OCI-LY3 (cell line): Measurements from ENCODE around the gene INS.

ENCODE experiments used
- EZH2phosphoT487 ChIP-seq: fragments of 200-600 bp; shearing (Covaris generic); IDR thresholded peaks from 2 replicates; pipeline ENCODE4 v1.6.1; 2018; ENCODE audit warnings: antibody characterized with exemption, mixed run types, low read depth
- TF ChIP-seq, protein P1 (sequence below): fragments of 200-600, 300-600 bp; sonication (generic); IDR thresholded peaks from 2 replicates; pipeline ENCODE4 v1.5.1; 2014; ENCODE audit warnings: antibody characterized with exemption, low read length, low read depth

DNA sequence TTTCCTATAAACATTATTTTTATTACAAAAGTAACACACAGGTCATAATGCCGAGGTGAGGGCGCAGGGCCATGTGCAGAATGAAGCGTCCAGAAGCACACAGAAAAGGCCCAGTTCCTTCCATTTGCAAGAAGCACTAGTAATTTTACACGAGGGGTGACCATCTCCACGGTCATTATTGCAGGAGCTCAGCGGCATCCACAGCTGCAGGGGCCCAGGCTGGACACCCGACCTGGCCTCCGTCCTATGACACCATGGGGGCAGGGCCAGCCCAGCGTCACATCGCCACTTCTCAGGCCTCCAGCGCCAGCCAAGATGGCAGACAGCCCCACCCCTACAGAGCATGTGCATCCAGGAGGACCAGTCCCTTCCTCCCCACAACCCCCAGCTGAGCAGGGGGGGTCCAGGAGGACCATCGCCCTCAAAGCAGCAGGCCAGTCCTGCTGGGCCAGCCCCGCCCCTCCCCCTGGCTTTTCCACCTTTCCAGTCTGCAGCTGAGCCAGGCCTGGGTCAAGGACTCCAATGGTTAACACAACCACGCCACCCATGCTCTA is 25.3 kb downstream of the INS start:
- TF ChIP-seq, protein P1, sequence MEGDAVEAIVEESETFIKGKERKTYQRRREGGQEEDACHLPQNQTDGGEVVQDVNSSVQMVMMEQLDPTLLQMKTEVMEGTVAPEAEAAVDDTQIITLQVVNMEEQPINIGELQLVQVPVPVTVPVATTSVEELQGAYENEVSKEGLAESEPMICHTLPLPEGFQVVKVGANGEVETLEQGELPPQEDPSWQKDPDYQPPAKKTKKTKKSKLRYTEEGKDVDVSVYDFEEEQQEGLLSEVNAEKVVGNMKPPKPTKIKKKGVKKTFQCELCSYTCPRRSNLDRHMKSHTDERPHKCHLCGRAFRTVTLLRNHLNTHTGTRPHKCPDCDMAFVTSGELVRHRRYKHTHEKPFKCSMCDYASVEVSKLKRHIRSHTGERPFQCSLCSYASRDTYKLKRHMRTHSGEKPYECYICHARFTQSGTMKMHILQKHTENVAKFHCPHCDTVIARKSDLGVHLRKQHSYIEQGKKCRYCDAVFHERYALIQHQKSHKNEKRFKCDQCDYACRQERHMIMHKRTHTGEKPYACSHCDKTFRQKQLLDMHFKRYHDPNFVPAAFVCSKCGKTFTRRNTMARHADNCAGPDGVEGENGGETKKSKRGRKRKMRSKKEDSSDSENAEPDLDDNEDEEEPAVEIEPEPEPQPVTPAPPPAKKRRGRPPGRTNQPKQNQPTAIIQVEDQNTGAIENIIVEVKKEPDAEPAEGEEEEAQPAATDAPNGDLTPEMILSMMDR: no peak
- no peak for TF ChIP-seq EZH2phosphoT487
